ENCODE measurements around the gene USP34.
"Not testable (repeated sequence)": the region's sequence is repeated elsewhere in the genome, so short reads cannot be mapped to it uniquely, and the experiment has no call there.

Gene USP34

DNA sequence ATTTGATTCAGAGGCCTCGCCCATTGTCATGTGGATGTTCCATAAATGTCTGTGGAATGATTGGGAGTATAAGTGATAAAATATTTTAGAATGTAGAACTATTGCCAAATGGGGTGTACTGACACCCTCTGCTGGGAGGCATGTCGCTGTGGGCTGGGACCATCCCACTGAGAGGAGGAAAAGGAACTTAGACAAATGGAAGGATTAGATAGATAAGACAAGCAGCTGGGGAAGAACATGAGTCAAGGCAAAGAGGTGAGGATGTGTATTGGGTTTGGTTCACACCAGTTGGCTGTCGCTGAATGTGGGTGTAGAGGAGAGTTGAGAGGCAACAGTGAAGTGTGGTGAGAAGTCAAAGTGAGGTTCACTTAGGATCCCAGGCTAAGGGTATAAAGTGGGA is 304.9 kb downstream of the USP34 start:
- DNase-seq (ENCODE audit: low read depth): no peak
- TF ChIP-seq, protein P1, sequence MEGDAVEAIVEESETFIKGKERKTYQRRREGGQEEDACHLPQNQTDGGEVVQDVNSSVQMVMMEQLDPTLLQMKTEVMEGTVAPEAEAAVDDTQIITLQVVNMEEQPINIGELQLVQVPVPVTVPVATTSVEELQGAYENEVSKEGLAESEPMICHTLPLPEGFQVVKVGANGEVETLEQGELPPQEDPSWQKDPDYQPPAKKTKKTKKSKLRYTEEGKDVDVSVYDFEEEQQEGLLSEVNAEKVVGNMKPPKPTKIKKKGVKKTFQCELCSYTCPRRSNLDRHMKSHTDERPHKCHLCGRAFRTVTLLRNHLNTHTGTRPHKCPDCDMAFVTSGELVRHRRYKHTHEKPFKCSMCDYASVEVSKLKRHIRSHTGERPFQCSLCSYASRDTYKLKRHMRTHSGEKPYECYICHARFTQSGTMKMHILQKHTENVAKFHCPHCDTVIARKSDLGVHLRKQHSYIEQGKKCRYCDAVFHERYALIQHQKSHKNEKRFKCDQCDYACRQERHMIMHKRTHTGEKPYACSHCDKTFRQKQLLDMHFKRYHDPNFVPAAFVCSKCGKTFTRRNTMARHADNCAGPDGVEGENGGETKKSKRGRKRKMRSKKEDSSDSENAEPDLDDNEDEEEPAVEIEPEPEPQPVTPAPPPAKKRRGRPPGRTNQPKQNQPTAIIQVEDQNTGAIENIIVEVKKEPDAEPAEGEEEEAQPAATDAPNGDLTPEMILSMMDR (IDR thresholded peaks at IDR 0.05; ENCODE audit: low read length, missing control alignments): no peak
- H3K4me3 ChIP-seq (replicated peaks; ENCODE audit: low read depth, low read length): no peak overlapping the region

DNA sequence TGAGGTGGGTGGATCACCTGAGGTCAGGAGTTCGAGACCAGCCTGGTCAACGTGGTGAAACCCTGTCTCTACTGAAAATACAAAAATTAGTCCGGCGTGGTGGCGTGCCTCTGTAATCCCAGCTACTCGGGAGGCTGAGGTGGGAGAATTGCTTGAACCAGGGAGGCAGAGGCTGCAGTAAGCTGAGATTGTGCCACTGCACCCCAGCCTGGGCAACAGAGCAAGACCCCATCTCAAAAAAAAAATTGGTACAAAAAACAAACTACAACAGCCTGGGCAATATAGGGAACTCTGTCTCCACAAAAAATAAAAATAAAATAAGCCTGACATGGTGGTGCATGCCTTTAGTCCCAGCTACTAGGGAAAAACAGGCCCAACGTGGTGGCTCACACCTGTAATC is 305.8 kb downstream of the USP34 start:
- not testable (repeated sequence) for H3K4me3 ChIP-seq (replicated peaks; ENCODE audit: low read depth, low read length); DNase-seq (ENCODE audit: low read depth)

DNA sequence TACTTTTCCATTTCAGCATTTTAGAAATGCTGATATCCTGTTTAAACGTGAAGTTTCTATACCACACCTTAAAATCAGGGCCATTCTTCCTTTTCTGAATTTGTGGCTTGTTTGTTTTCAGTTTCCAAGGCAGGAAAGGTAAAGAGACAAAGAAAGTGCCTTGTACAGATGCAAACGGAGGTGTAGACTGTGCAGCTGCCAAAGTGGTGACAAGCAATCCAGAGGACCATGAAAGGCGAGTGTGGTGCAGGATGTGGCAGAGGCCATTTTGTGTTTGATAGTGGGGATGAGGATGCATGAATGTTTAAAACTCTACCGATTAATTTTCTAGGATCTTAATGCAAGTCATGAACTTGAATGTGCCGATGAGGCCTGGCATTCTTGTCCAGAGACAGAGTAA is 308.2 kb downstream of the USP34 start:
- TF ChIP-seq, protein P1 (IDR thresholded peaks at IDR 0.05; ENCODE audit: low read length, missing control alignments): no peak
- no peak overlapping the region for H3K4me3 ChIP-seq (replicated peaks; ENCODE audit: low read depth, low read length)
- no peak for DNase-seq (ENCODE audit: low read depth)

DNA sequence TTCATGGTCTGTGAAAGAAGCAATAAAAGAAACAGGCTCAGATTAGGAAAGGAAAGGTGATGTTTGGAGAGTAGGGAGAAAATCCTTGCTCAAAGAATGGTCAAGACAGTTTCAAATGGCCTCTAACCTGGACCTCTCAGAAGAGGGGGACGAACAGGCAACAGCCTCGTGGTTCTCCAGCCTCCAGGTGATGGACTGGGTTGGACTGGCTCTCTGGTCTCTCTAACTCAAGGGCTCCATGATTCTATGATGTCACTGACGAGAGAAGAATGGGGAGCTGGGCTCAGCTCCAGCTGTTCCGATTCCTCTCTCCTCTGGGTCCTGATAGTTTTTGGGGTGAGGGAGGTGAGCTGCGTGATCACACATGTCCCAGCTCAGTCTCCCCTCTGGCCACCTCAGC is 309.0 kb downstream of the USP34 start, which contains the start of gene C2orf74:
Gene C2orf74 (plus strand): TSS at position 301 of the 400 bp plus-strand sequence. CDS start 327 bp downstream, outside the sequence.
- DNase-seq (ENCODE audit: low read depth): no peak
- H3K4me3 ChIP-seq (replicated peaks; ENCODE audit: low read depth, low read length): no peak within 1 kb of the TSS
- TF ChIP-seq, protein P1 (IDR thresholded peaks at IDR 0.05; ENCODE audit: low read length, missing control alignments): no peak

DNA sequence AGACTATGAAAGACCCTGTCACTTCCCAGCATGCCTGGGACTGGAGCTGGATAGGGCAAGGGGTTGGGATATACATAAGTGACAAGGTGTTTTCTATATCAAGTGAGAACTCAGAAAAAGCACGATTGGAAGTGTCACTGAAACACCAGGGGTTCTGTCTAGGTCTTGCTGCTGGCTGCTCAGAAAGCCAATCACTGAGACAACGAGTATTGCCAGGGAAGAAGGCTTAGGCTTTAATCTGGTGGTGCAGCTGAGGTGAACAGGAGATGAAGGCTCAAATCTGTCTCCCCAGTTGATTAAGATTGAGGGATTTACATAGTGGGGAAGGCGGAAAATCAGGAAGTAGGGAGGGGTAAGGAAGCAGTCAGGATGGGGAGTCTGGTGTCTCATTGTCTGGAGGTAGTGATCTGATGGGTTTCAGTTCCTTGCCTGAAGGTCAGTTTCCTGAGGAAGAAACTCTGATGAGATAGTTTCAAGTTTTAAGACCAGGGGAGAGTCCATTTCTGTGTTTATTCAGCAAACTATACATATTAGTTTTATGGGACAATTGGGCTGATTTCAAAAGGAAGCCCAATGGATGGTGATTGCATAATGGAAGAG is 312.4 kb downstream of the USP34 start:
- TF ChIP-seq, protein P1 (IDR thresholded peaks at IDR 0.05; ENCODE audit: low read length, missing control alignments): no peak
- H3K4me3 ChIP-seq (replicated peaks; ENCODE audit: low read depth, low read length): no peak overlapping the region
- no peak for DNase-seq (ENCODE audit: low read depth)

DNA sequence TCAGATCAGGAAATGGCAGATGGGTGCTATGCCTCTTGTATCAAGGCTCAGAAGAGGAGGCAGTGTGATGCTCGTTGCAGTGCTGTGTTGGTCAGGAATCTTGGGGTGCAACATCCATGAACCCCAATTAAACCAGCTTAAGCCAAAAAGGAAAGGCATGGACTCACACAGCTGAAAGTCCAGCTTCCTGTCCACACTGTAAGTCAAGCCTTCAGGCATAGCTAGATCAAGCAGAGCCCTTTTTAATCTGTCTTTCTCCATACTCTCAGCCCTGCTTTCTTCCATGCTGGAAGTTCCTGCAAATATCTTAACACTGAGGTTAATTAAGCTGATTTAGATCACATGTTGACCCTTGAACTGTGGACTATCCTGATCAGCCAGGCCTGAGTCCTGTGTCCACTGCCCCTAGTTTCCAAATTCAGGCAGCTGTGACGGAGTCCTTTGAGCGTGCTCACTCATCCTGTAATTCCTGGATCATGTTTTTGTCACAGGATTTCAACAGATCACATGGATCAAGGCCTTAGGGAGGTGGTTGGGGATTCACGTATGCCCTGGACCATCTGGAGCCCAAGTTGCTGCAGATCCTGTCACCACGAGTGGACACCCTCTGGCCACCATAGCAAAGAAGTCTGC is 313.4 kb downstream of the USP34 start:
- H3K4me3 ChIP-seq (replicated peaks; ENCODE audit: low read depth, low read length): no peak overlapping the region
- no peak for DNase-seq (ENCODE audit: low read depth)
- TF ChIP-seq, protein P1 (IDR thresholded peaks at IDR 0.05; ENCODE audit: low read length, missing control alignments): no peak

DNA sequence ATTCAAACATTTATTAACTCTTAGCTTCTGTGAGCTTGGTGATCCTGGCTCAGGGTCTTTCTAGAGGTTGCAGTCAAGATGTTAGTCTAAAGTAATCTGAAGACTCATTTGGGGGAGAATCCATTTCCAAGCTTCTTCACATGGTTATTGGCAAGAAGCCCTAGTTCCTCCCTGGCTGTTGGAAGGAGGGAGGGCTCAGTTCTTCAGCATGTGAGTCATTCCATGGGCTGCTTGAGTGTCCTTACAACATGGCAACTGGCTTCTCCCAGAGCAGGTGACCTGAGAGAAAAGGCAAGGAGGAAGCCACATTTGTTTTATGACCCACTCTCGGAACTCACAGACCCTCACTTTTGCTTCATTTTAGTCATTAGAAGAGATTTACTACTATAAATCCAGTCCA is 319.5 kb downstream of the USP34 start:
- no peak overlapping the region for H3K4me3 ChIP-seq (replicated peaks; ENCODE audit: low read depth, low read length)
- TF ChIP-seq, protein P1 (IDR thresholded peaks at IDR 0.05; ENCODE audit: low read length, missing control alignments): no peak

More for the DNA sequence above, 319.5 kb downstream of the USP34 start:
- DNase-seq (ENCODE audit: low read depth): peak; percentile 57

Data from fibroblast of pulmonary artery (primary cell).